ENCODE data around the gene ALDH3A2. TPM values are rescaled to one million over a fixed set of nuclear protein-coding genes. Genes with fewer than 3 reads are reported as not detected.

ALDH3A2 gene
- polyA plus RNA-seq, 4 donors, result 68.6 to 153 (median 76.0) TPM

- no peaks in the 10 kb centered on the region for H3K36me3 ChIP-seq (ENCODE audit: control insufficient read depth in 3 of 3, insufficient read depth in 2 of 3, low read depth in 1 of 3, low read length in 3 of 3)
- H3K4me3 ChIP-seq (ENCODE audit: low read depth in 1 of 3, low read length in 3 of 3), result no peak overlapping the region
- peaks cover 0 to 27% of the 10 kb centered on the region in 2 donors for H3K9me3 ChIP-seq (ENCODE audit: control insufficient read depth in 2 of 2, insufficient read depth in 1 of 2, low read depth in 1 of 2, low read length in 1 of 2)
- no peak overlapping the region for H3K27ac ChIP-seq (ENCODE audit: low read depth in 1 of 3, low read length in 2 of 3)
- WGBS, 3 donors, result 94 to 98% (median 97%) methylated on average over 1 of the region's 1 CpG
- peaks cover 0 to 3% (median 0%) of the 10 kb centered on the region in 3 donors for H3K27me3 ChIP-seq (ENCODE audit: control insufficient read depth in 3 of 3, insufficient read depth in 3 of 3, low read length in 3 of 3)
- no peaks in the 10 kb centered on the region for H3K4me1 ChIP-seq (ENCODE audit: control insufficient read depth in 3 of 3, insufficient read depth in 2 of 3, low read depth in 1 of 3, low read length in 2 of 3)
- DNase-seq (no peak), FAIRE-seq (no peak)
These were observed 26.9 kb upstream of the ALDH3A2 start for GRCh38 chr17:19621697-19622096.

- no peak overlapping the region for H3K4me3 ChIP-seq (ENCODE audit: low read depth in 1 of 3, low read length in 3 of 3)
- no peaks in the 10 kb centered on the region for H3K36me3 ChIP-seq (ENCODE audit: control insufficient read depth in 3 of 3, insufficient read depth in 2 of 3, low read depth in 1 of 3, low read length in 3 of 3)
- no peaks in the 10 kb centered on the region for H3K4me1 ChIP-seq (ENCODE audit: control insufficient read depth in 3 of 3, insufficient read depth in 2 of 3, low read depth in 1 of 3, low read length in 2 of 3)
- WGBS, 3 donors, result 97 to 98% (median 97%) methylated on average over 4 of the region's 4 CpGs
- no peak for DNase-seq
- no peak overlapping the region for H3K27ac ChIP-seq (ENCODE audit: low read depth in 1 of 3, low read length in 2 of 3)
- peaks cover 0 to 3% (median 0%) of the 10 kb centered on the region in 3 donors for H3K27me3 ChIP-seq (ENCODE audit: control insufficient read depth in 3 of 3, insufficient read depth in 3 of 3, low read length in 3 of 3)
- peaks cover 0 to 2% of the 10 kb centered on the region in 2 donors for H3K9me3 ChIP-seq (ENCODE audit: control insufficient read depth in 2 of 2, insufficient read depth in 1 of 2, low read depth in 1 of 2, low read length in 1 of 2)
- FAIRE-seq, result no peak
These were observed 22.5 kb upstream of the ALDH3A2 start for GRCh38 chr17:19626079-19626478.

- H3K36me3 ChIP-seq (ENCODE audit: control insufficient read depth in 3 of 3, insufficient read depth in 2 of 3, low read depth in 1 of 3, low read length in 3 of 3), result no peaks in the 10 kb centered on the region
- 53 to 67% (median 60%) methylated on average over 3 of the region's 3 CpGs for WGBS, 3 donors
- FAIRE-seq, result no peak
These were observed 19.1 kb upstream of the ALDH3A2 start for GRCh38 chr17:19629449-19629848.

GRCh38 chr17:19630035-19630434 lies 18.5 kb upstream of the ALDH3A2 start:
- no peak for FAIRE-seq
- Histone ChIP-seq H3K27me3 (ENCODE audit: control insufficient read depth in 3 of 3, insufficient read depth in 3 of 3, low read length in 3 of 3) (no peaks in the 10 kb centered on the region), H3K4me3 (ENCODE audit: low read depth in 1 of 3, low read length in 3 of 3) (no peak overlapping the region), H3K36me3 (ENCODE audit: control insufficient read depth in 3 of 3, insufficient read depth in 2 of 3, low read depth in 1 of 3, low read length in 3 of 3) (no peaks in the 10 kb centered on the region), H3K4me1 (ENCODE audit: control insufficient read depth in 3 of 3, insufficient read depth in 2 of 3, low read depth in 1 of 3, low read length in 2 of 3) (peaks cover 2 to 6% (median 5%) of the 10 kb centered on the region in 3 donors), H3K9me3 (ENCODE audit: control insufficient read depth in 2 of 2, insufficient read depth in 1 of 2, low read depth in 1 of 2, low read length in 1 of 2) (no peaks in the 10 kb centered on the region), H3K27ac (ENCODE audit: low read depth in 1 of 3, low read length in 2 of 3) (no peak overlapping the region)
- no peak for DNase-seq
- 82 to 89% (median 86%) methylated on average over 4 of the region's 4 CpGs for WGBS, 3 donors

More at GRCh38 chr17:19629449-19629848, 19.1 kb upstream of the ALDH3A2 start:
- H3K27ac ChIP-seq (ENCODE audit: low read depth in 1 of 3, low read length in 2 of 3), result no peak overlapping the region
- no peaks in the 10 kb centered on the region for H3K27me3 ChIP-seq (ENCODE audit: control insufficient read depth in 3 of 3, insufficient read depth in 3 of 3, low read length in 3 of 3)
- no peak for DNase-seq
- no peak overlapping the region for H3K4me3 ChIP-seq (ENCODE audit: low read depth in 1 of 3, low read length in 3 of 3)
- no peaks in the 10 kb centered on the region for H3K9me3 ChIP-seq (ENCODE audit: control insufficient read depth in 2 of 2, insufficient read depth in 1 of 2, low read depth in 1 of 2, low read length in 1 of 2)
- H3K4me1 ChIP-seq (ENCODE audit: control insufficient read depth in 3 of 3, insufficient read depth in 2 of 3, low read depth in 1 of 3, low read length in 2 of 3), result peaks cover 2 to 6% (median 5%) of the 10 kb centered on the region in 3 donors

- DNase-seq (no peak), FAIRE-seq (no peak)
- H3K27ac ChIP-seq (ENCODE audit: low read depth in 1 of 3, low read length in 2 of 3), result no peak overlapping the region
- no peaks in the 10 kb centered on the region for H3K36me3 ChIP-seq (ENCODE audit: control insufficient read depth in 3 of 3, insufficient read depth in 2 of 3, low read depth in 1 of 3, low read length in 3 of 3)
- H3K9me3 ChIP-seq (ENCODE audit: control insufficient read depth in 2 of 2, insufficient read depth in 1 of 2, low read depth in 1 of 2, low read length in 1 of 2), result no peaks in the 10 kb centered on the region
- H3K4me3 ChIP-seq (ENCODE audit: low read depth in 1 of 3, low read length in 3 of 3), result no peak overlapping the region
- WGBS, 3 donors, result 86 to 92% (median 88%) methylated on average over 1 of the region's 1 CpG
- no peaks in the 10 kb centered on the region for H3K27me3 ChIP-seq (ENCODE audit: control insufficient read depth in 3 of 3, insufficient read depth in 3 of 3, low read length in 3 of 3)
- peaks cover 2 to 6% (median 5%) of the 10 kb centered on the region in 3 donors for H3K4me1 ChIP-seq (ENCODE audit: control insufficient read depth in 3 of 3, insufficient read depth in 2 of 3, low read depth in 1 of 3, low read length in 2 of 3)
These were observed 17.9 kb upstream of the ALDH3A2 start for GRCh38 chr17:19630661-19631060.

GRCh38 chr17:19631905-19632304 lies 16.6 kb upstream of the ALDH3A2 start:
- peak in 1 of 2 donors; percentile 63 for DNase-seq

GRCh38 chr17:19641687-19642372 lies 6.7 kb upstream of the ALDH3A2 start:
- Histone ChIP-seq H3K4me3 (ENCODE audit: low read depth in 1 of 3, low read length in 3 of 3) (no peak overlapping the region), H3K4me1 (ENCODE audit: control insufficient read depth in 3 of 3, insufficient read depth in 2 of 3, low read depth in 1 of 3, low read length in 2 of 3) (peaks cover under 1 to 6% (median 5%) of the 10 kb centered on the region in 3 donors), H3K9me3 (ENCODE audit: control insufficient read depth in 2 of 2, insufficient read depth in 1 of 2, low read depth in 1 of 2, low read length in 1 of 2) (no peaks in the 10 kb centered on the region), H3K27me3 (ENCODE audit: control insufficient read depth in 3 of 3, insufficient read depth in 3 of 3, low read length in 3 of 3) (no peaks in the 10 kb centered on the region), H3K36me3 (ENCODE audit: control insufficient read depth in 3 of 3, insufficient read depth in 2 of 3, low read depth in 1 of 3, low read length in 3 of 3) (no peaks in the 10 kb centered on the region), H3K27ac (ENCODE audit: low read depth in 1 of 3, low read length in 2 of 3) (no peak overlapping the region)
- 83 to 85% (median 83%) methylated on average over 4 of the region's 4 CpGs for WGBS, 3 donors
- DNase-seq, result no peak
- FAIRE-seq, result no peak

More at GRCh38 chr17:19631905-19632304, 16.6 kb upstream of the ALDH3A2 start:
- no peaks in the 10 kb centered on the region for H3K36me3 ChIP-seq (ENCODE audit: control insufficient read depth in 3 of 3, insufficient read depth in 2 of 3, low read depth in 1 of 3, low read length in 3 of 3)
- H3K27me3 ChIP-seq (ENCODE audit: control insufficient read depth in 3 of 3, insufficient read depth in 3 of 3, low read length in 3 of 3), result no peaks in the 10 kb centered on the region
- no peak overlapping the region for H3K4me3 ChIP-seq (ENCODE audit: low read depth in 1 of 3, low read length in 3 of 3)
- FAIRE-seq, result no peak
- H3K27ac ChIP-seq (ENCODE audit: low read depth in 1 of 3, low read length in 2 of 3), result no peak overlapping the region
- H3K9me3 ChIP-seq (ENCODE audit: control insufficient read depth in 2 of 2, insufficient read depth in 1 of 2, low read depth in 1 of 2, low read length in 1 of 2), result no peaks in the 10 kb centered on the region
- peaks cover 2 to 6% (median 5%) of the 10 kb centered on the region in 3 donors for H3K4me1 ChIP-seq (ENCODE audit: control insufficient read depth in 3 of 3, insufficient read depth in 2 of 3, low read depth in 1 of 3, low read length in 2 of 3)
- 15 to 67% (median 27%) methylated on average over 2 of the region's 2 CpGs for WGBS, 3 donors

GRCh38 chr17:19642373-19642893 lies 6.1 kb upstream of the ALDH3A2 start:
- Histone ChIP-seq H3K27ac (ENCODE audit: low read depth in 1 of 3, low read length in 2 of 3) (no peak overlapping the region), H3K27me3 (ENCODE audit: control insufficient read depth in 3 of 3, insufficient read depth in 3 of 3, low read length in 3 of 3) (no peaks in the 10 kb centered on the region), H3K4me3 (ENCODE audit: low read depth in 1 of 3, low read length in 3 of 3) (no peak overlapping the region), H3K4me1 (ENCODE audit: control insufficient read depth in 3 of 3, insufficient read depth in 2 of 3, low read depth in 1 of 3, low read length in 2 of 3) (peaks cover 6 to 11% (median 7%) of the 10 kb centered on the region in 3 donors), H3K36me3 (ENCODE audit: control insufficient read depth in 3 of 3, insufficient read depth in 2 of 3, low read depth in 1 of 3, low read length in 3 of 3) (no peaks in the 10 kb centered on the region), H3K9me3 (ENCODE audit: control insufficient read depth in 2 of 2, insufficient read depth in 1 of 2, low read depth in 1 of 2, low read length in 1 of 2) (no peaks in the 10 kb centered on the region)
- 61 to 74% (median 73%) methylated on average over 5 of the region's 5 CpGs for WGBS, 3 donors
- no peak for DNase-seq
- no peak for FAIRE-seq
